Caco-2 (cell line): Measurements from ENCODE around the gene PIP5KL1. TPM values are rescaled to one million over a fixed set of nuclear protein-coding genes. Genes with fewer than 3 reads are reported as not detected.

ENCODE experiments used
- BruUV-seq: library from RNA; stranded (reverse); fragments of 400-500 nt; replicated peaks from 2 replicates; lab custom pipeline; 2021; lab: Mats Ljungman, UMichigan
- CTCF ChIA-PET: fragments of 300-600 bp; sonication (Branson Sonifier 250); formaldehyde crosslinking; loops from one replicate; lab custom pipeline; 2022; ENCODE audit warnings: antibody characterized with exemption; lab: Charles Lee
- POLR2A ChIA-PET: fragments of 300-600 bp; sonication (Branson Sonifier 250); formaldehyde crosslinking; loops from one replicate; lab custom pipeline; 2022; ENCODE audit warnings: antibody characterized with exemption; lab: Charles Lee
- DNase-seq, 2 experiments: peaks; one replicate each; pipeline versions ENCODE4 v3.0.0 to v3.0.0-alpha.2; 2020 to 2022
- H3K27me3 ChIP-seq: replicated peaks from 2 replicates; pipeline ENCODE4 v1.6.0; 2011; ENCODE audit warnings: low read length; ENCODE audit not compliant: control insufficient read depth, insufficient read depth
- H3K36me3 ChIP-seq: 2 replicates; pipeline ENCODE4 v1.5.1; 2011; ENCODE audit warnings: low read length; ENCODE audit not compliant: control insufficient read depth, insufficient read depth
- H3K4me1 ChIP-seq: fragments of 250-450 bp; sonication (Bioruptor Pico); 2 replicates; pipeline ENCODE4 v1.5.1; 2020; ENCODE audit warnings: mild to moderate bottlenecking
- H3K4me3 ChIP-seq: 2 replicates; pipeline ENCODE4 v1.5.1; 2011; ENCODE audit warnings: low read depth, mild to moderate bottlenecking, control low read depth, low read length
- H3K9me3 ChIP-seq: fragments of 250-450 bp; sonication (Bioruptor Pico); 2 replicates; pipeline ENCODE4 v1.5.1; 2020; ENCODE audit warnings: mild to moderate bottlenecking, moderate library complexity
- H3K27ac Mint-ChIP-seq: one replicate; pipeline ENCODE4 v1.8.0; 2022; ENCODE audit warnings: mixed read lengths; ENCODE audit not compliant: unreplicated experiment
- H3K27me3 Mint-ChIP-seq: one replicate; pipeline ENCODE4 v1.8.0; 2022; ENCODE audit warnings: mixed read lengths; ENCODE audit not compliant: insufficient read depth, unreplicated experiment
- H3K36me3 Mint-ChIP-seq: one replicate; pipeline ENCODE4 v1.8.0; 2022; ENCODE audit warnings: mild to moderate bottlenecking, mixed read lengths; ENCODE audit not compliant: insufficient read depth, unreplicated experiment
- H3K4me1 Mint-ChIP-seq: one replicate; pipeline ENCODE4 v1.8.0; 2022; ENCODE audit warnings: low read depth, mixed read lengths; ENCODE audit not compliant: unreplicated experiment
- H3K4me3 Mint-ChIP-seq: one replicate; pipeline ENCODE4 v1.8.0; 2022; ENCODE audit warnings: mild to moderate bottlenecking, moderate library complexity, mixed read lengths; ENCODE audit not compliant: unreplicated experiment
- H3K9me3 Mint-ChIP-seq: one replicate; pipeline ENCODE4 v1.8.0; 2022; ENCODE audit warnings: mixed read lengths; ENCODE audit not compliant: unreplicated experiment
- CTCF ChIP-seq, 2 experiments: fragments of 200-600 bp in 1 of 2; IDR thresholded peaks; 1 replicate in 1 of 2; 2 replicates in 1 of 2; pipeline versions ENCODE4 v1.5.1 to v1.8.0; 2011 to 2022; ENCODE audit warnings: antibody characterized with exemption in 1 of 2, control low read depth in 1 of 2, inconsistent platforms in 1 of 2, low read depth in 1 of 2, low read length in 1 of 2, mild to moderate bottlenecking in 1 of 2, moderate library complexity in 1 of 2; ENCODE audit not compliant: insufficient read depth in 1 of 2, severe bottlenecking in 1 of 2, unreplicated experiment in 1 of 2
- intact Hi-C: fragments of 100-400 bp; cut with micrococcal nuclease; formaldehyde crosslinking; loops from one replicate; pipeline ENCODE4 v1.10.0; 2022; ENCODE audit not compliant: unreplicated experiment
- total RNA-seq: library from RNA; stranded (reverse); gene quantifications from 2 replicates; pipeline ENCODE4 v1.2.3, GENCODE V29; 2022

PIP5KL1 gene
- total RNA-seq, 1 experiment from 2014 or later: 2.3 TPM

GRCh38 chr9:127972236-127972871 lies 41.8 kb upstream of the PIP5KL1 start:
- peaks cover 38% of the 10 kb centered on the region for H3K4me1 ChIP-seq
- POLR2A ChIA-PET: no interaction called here

DNA sequence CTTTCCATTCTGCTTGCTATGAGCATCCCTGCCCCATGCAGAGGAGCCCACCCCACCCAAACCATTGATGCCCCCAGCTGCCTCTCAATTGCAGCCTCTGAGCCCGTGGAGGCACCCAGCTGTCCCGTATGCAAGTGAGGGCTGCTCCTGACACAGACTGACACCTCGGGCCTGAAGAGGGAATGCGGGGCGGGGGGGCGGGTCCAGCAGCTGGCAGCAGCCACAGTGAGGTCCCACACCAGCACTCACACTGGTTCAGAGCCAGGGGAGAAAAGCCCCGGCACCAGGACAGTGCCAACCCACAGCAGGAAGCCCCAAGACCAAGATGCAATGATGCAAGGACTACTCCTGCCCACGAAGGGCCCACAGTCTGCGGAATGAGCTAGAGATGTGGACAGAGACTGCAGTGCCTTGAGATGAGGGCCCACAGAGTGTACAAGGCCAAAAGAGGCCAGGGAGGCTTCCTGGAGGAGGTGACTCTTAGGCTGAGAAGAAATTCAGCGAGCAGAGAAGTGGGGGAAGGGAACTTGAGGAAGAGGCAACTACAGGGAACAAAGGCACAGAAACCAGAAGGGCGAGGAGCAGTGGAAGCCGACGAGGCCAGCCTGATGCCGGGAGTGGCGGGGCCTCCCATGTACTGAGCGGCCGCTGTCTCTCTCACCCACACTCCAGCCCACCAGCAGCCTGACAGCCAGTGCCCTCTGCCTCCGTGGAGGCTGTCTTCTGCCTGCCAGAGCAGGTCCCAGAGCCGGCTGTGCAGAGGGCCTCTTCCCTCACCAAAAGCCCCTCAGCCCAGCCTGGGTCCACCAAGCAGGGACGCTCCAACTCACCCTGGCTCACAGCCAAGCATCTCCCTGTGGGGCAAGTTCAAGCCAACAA lies 41.0 kb upstream of the PIP5KL1 start:
- Histone ChIP-seq H3K4me1 (peaks cover 38% of the 10 kb centered on the region), H3K4me3 (no peak overlapping the region), H3K36me3 (no peaks in the 10 kb centered on the region; the same call in 1 of the 2 replicates), H3K9me3 (no peaks in the 10 kb centered on the region), H3K27me3 (no peaks in the 10 kb centered on the region)
- intact Hi-C loops: no loop called here
- Mint-ChIP-seq H3K4me3 (no peak overlapping the region), H3K27me3 (no peaks in the 10 kb centered on the region), H3K4me1 (peaks cover 28% of the 10 kb centered on the region), H3K9me3 (no peaks in the 10 kb centered on the region), H3K27ac (peak overlapping the region; percentile 63), H3K36me3 (peaks cover 4% of the 10 kb centered on the region)
- no TSS peak for BruUV-seq
- CTCF ChIA-PET: interaction anchor here (0.5 kb wide), 1 partner anchor 387 kb away, joined by 6 read pairs; no protein-coding TSS in a partner anchor
- POLR2A ChIA-PET: no interaction called here
- DNase-seq: no peak
- no peak for TF ChIP-seq CTCF (IDR thresholded peaks at IDR 0.05; ENCODE audit: insufficient read depth in 1 of 2, low read depth in 1 of 2, low read length in 1 of 2, severe bottlenecking in 1 of 2, unreplicated experiment in 1 of 2)

More at GRCh38 chr9:127972236-127972871, 41.8 kb upstream of the PIP5KL1 start:
- CTCF ChIA-PET: interaction anchor here (0.5 kb wide), 1 partner anchor 388 kb away, joined by 6 read pairs; no protein-coding TSS in a partner anchor
- no TSS peak for BruUV-seq
- peak overlapping the region; percentile 63 for H3K27ac Mint-ChIP-seq
- H3K9me3 ChIP-seq: no peaks in the 10 kb centered on the region
- no peak overlapping the region for H3K4me3 Mint-ChIP-seq
- H3K4me1 Mint-ChIP-seq: peaks cover 28% of the 10 kb centered on the region
- H3K27me3 Mint-ChIP-seq: no peaks in the 10 kb centered on the region
- no peaks in the 10 kb centered on the region; the same call in 1 of the 2 replicates for H3K36me3 ChIP-seq
- no peak for TF ChIP-seq CTCF (IDR thresholded peaks at IDR 0.05; ENCODE audit: insufficient read depth in 1 of 2, low read depth in 1 of 2, low read length in 1 of 2, severe bottlenecking in 1 of 2, unreplicated experiment in 1 of 2)
- intact Hi-C loops: no loop called here
- H3K4me3 ChIP-seq: no peak overlapping the region
- H3K9me3 Mint-ChIP-seq: no peaks in the 10 kb centered on the region
- peaks cover 4% of the 10 kb centered on the region for H3K36me3 Mint-ChIP-seq
- no peaks in the 10 kb centered on the region for H3K27me3 ChIP-seq
- no peak for DNase-seq
